ENCODE data around the gene MRPL54. TPM values are rescaled to one million over a fixed set of nuclear protein-coding genes. Genes with fewer than 3 reads are reported as not detected.
"Not testable (repeated sequence)": the region's sequence is repeated elsewhere in the genome, so short reads cannot be mapped to it uniquely, and the experiment has no call there.

MRPL54 gene
- total RNA-seq, 1 experiment from 2014 or later: 47.0 TPM

GRCh38 chr19:3736106-3736724, 26.3 kb upstream of the MRPL54 start:
- H3K27me3 ChIP-seq: no peaks in the 10 kb centered on the region
- H3K9me3 ChIP-seq: no peaks in the 10 kb centered on the region
- DNase-seq: no peak
- no peak overlapping the region for H3K4me3 ChIP-seq
- no peaks in the 10 kb centered on the region for H3K36me3 ChIP-seq

GRCh38 chr19:3737487-3738205, 24.8 kb upstream of the MRPL54 start:
- H3K4me3 ChIP-seq: no peak overlapping the region
- H3K9me3 ChIP-seq: no peaks in the 10 kb centered on the region
- no peaks in the 10 kb centered on the region for H3K36me3 ChIP-seq
- DNase-seq: no peak
- no peaks in the 10 kb centered on the region for H3K27me3 ChIP-seq

DNA sequence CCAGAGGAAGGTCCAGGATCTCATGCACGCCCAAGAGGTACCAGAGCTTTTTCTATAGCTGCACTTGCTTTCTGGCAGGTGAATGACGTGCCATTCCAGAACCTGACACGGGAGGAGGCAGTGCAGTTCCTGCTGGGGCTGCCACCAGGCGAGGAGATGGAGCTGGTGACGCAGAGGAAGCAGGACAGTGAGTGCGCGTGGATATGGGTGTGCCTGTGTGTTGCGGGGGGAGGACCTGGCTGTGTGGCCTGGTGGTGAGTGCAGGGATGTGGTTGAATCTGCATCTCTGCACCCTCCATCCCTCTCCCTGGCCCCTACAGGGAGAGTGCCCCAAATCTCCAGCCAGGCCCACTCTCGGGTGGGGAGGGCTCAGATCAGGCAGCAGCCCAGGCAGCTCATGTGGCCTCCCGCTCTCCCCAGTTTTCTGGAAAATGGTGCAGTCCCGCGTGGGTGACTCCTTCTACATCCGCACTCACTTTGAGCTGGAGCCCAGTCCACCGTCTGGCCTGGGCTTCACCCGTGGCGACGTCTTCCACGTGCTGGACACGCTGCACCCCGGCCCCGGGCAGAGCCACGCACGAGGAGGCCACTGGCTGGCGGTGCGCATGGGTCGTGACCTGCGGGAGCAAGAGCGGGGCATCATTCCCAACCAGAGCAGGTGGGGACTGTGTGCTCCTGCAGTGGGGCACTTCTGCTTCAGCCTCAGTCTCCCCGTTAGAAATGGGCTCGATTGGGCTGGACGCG, 23.8 kb upstream of the MRPL54 start:
- Histone ChIP-seq H3K27me3 (no peaks in the 10 kb centered on the region), H3K36me3 (no peaks in the 10 kb centered on the region), H3K4me3 (no peak overlapping the region), H3K9me3 (no peaks in the 10 kb centered on the region)
- DNase-seq: no peak

- H3K36me3 ChIP-seq: no peaks in the 10 kb centered on the region
- H3K9me3 ChIP-seq: no peaks in the 10 kb centered on the region
Observed at GRCh38 chr19:3740431-3740830, 22.1 kb upstream of the MRPL54 start.

GRCh38 chr19:3743486-3743885, 19.0 kb upstream of the MRPL54 start:
- DNase-seq: no peak
- no peaks in the 10 kb centered on the region for H3K9me3 ChIP-seq
- H3K27me3 ChIP-seq: no peaks in the 10 kb centered on the region
- H3K4me3 ChIP-seq: no peak overlapping the region
- no peaks in the 10 kb centered on the region for H3K36me3 ChIP-seq

More at GRCh38 chr19:3740431-3740830, 22.1 kb upstream of the MRPL54 start:
- Histone ChIP-seq H3K27me3 (no peaks in the 10 kb centered on the region), H3K4me3 (no peak overlapping the region)
- DNase-seq: no peak

- H3K9me3 ChIP-seq: no peaks in the 10 kb centered on the region
- no peak overlapping the region for H3K4me3 ChIP-seq
- no peaks in the 10 kb centered on the region for H3K27me3 ChIP-seq
- DNase-seq: no peak
- H3K36me3 ChIP-seq: no peaks in the 10 kb centered on the region
Observed at GRCh38 chr19:3745363-3746045, 17.0 kb upstream of the MRPL54 start.

DNA sequence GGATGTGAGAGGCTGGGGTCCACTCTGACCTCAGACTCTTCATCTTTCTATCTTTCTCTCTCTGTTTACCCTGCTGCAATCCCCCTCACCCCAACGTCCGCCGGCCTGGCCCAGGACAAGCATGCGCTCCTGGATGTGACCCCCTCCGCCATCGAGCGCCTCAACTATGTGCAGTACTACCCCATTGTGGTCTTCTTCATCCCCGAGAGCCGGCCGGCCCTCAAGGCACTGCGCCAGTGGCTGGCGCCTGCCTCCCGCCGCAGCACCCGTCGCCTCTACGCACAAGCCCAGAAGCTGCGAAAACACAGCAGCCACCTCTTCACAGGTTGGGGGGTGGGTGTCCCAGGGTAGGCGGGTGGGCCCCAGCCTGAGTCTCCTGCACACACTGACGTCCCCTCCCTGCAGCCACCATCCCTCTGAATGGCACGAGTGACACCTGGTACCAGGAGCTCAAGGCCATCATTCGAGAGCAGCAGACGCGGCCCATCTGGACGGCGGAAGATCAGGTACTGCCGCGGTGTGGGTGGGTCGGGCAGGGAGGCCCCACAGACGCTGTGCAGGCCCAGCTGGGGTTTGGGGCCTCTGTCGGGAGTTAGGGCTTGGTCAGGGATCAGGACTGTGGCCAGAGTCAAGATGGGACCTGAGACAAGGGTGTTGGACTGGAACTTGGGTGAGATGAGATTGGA, 16.0 kb upstream of the MRPL54 start:
- Histone ChIP-seq H3K4me3 (no peak overlapping the region), H3K36me3 (no peaks in the 10 kb centered on the region), H3K9me3 (no peaks in the 10 kb centered on the region), H3K27me3 (no peaks in the 10 kb centered on the region)
- no peak for DNase-seq

DNA sequence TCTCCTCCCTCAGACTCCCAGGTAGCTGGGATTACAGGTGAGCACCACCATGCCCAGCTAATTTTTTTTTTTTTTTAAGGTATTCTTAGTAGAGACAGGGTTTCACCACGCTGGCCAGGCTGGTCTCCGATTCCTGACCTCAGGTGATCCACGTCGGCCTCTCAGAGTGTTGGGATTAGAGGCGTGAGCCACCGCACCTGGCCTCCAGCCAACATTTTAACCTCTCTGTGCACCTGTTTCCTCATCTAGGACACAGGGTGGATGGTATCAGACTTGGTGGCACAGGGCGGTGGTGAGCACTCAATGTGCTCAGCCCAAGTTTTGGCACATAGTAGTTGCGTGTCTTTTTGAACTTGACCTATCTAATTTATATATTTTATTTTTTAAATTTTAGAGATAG, 13.5 kb upstream of the MRPL54 start:
- H3K4me3 ChIP-seq: no peak overlapping the region
- no peaks in the 10 kb centered on the region for H3K36me3 ChIP-seq
- H3K9me3 ChIP-seq: no peaks in the 10 kb centered on the region
- no peak for DNase-seq
- H3K27me3 ChIP-seq: no peaks in the 10 kb centered on the region

- no peak overlapping the region for H3K4me3 ChIP-seq
- no peaks in the 10 kb centered on the region for H3K36me3 ChIP-seq
- H3K27me3 ChIP-seq: no peaks in the 10 kb centered on the region
- no peak for DNase-seq
- no peaks in the 10 kb centered on the region for H3K9me3 ChIP-seq
Observed at GRCh38 chr19:3750211-3750610, 12.3 kb upstream of the MRPL54 start.

- Histone ChIP-seq H3K9me3 (no peaks in the 10 kb centered on the region), H3K27me3 (no peaks in the 10 kb centered on the region), H3K4me3 (no peak overlapping the region), H3K36me3 (no peaks in the 10 kb centered on the region)
- DNase-seq: no peak
Observed at GRCh38 chr19:3751236-3751635, 11.2 kb upstream of the MRPL54 start.

- Histone ChIP-seq H3K36me3 (no peaks in the 10 kb centered on the region), H3K9me3 (no peaks in the 10 kb centered on the region), H3K27me3 (no peaks in the 10 kb centered on the region), H3K4me3 (no peak overlapping the region)
- no peak for DNase-seq
Observed at GRCh38 chr19:3752492-3752891, 10.0 kb upstream of the MRPL54 start.

DNA sequence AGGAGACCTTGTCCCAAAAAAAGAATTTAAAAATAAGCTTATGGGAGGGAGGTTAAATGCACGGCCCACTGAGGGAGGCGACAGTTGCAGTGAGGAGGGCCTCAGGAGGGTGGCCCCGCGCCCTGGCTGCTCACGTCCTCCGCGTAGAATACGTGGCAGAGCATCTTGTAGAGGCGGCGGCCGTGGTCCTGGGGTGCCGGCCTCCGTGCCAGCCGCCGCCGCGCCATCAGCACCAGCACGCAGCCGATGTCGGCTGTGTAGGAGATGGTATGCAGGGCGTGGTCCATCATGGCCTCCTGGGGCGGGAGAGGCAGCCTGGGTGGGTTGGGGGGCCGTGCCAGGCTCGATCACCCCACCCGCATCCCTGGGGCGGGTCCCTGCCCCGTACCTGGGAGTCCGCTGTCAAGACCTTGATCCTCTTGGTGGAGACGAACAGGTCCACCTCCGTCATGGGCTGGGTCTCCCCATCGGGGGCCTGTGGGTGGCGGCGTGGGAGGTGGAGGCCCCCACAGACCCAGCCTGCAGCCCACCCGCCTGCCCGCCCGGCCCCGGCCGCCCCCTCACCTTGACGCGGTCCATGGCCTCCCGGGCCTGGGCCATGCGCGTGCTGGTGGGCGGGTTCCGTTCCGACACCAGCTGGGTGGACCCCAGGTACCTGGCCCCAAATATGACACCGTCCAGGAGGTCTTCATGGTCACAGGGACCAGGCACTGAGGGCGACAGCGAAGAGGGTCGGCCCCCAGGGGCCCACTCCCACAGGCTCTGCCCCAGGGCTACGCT, 8.7 kb upstream of the MRPL54 start:
- H3K36me3 ChIP-seq: no peaks in the 10 kb centered on the region
- DNase-seq: no peak
- H3K4me3 ChIP-seq: no peak overlapping the region
- H3K27me3 ChIP-seq: no peaks in the 10 kb centered on the region
- H3K9me3 ChIP-seq: no peaks in the 10 kb centered on the region

DNA sequence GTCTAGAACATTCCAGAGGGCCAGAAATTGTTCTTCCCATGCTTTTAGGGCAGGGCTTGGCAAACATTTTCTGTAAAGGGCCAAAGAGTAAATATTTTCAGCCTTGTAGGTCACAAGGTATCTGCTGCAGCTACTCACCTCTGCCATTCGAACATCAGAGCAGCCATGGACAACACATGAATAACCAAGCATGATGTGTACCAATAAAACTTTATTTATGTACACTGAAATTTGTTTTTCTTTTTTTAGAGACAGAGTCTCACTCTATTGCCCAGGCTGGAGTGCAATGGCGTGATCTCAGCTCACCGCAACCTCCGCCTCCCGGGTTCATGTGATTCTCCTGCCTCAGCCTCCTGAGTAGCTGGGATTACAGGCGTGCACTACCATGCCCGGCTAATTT, 4.8 kb upstream of the MRPL54 start:
- not testable (repeated sequence) for H3K27me3 ChIP-seq, H3K36me3 ChIP-seq, DNase-seq, H3K4me3 ChIP-seq, H3K9me3 ChIP-seq

DNA sequence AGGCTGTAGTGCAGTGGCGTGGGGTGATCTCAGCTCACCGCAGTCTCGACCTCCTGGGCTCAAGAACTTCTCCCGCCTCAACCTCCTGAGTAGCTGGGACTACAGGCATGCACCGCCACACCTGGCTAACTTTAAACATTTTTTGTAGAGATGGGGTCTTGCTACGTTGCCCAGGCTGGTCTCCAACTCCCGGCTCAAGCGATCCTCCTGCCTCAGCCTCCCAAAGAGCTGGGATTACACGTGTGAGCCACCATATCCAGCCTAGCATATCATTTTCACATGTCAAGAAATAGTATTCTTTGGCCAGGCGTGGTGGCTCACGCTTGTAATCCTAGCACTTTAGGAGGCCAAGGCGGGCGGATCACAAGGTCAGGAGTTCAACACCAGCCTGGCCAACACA, 4.2 kb upstream of the MRPL54 start:
- H3K27me3 ChIP-seq, H3K36me3 ChIP-seq, H3K4me3 ChIP-seq, DNase-seq, H3K9me3 ChIP-seq: not testable (repeated sequence)

DNA sequence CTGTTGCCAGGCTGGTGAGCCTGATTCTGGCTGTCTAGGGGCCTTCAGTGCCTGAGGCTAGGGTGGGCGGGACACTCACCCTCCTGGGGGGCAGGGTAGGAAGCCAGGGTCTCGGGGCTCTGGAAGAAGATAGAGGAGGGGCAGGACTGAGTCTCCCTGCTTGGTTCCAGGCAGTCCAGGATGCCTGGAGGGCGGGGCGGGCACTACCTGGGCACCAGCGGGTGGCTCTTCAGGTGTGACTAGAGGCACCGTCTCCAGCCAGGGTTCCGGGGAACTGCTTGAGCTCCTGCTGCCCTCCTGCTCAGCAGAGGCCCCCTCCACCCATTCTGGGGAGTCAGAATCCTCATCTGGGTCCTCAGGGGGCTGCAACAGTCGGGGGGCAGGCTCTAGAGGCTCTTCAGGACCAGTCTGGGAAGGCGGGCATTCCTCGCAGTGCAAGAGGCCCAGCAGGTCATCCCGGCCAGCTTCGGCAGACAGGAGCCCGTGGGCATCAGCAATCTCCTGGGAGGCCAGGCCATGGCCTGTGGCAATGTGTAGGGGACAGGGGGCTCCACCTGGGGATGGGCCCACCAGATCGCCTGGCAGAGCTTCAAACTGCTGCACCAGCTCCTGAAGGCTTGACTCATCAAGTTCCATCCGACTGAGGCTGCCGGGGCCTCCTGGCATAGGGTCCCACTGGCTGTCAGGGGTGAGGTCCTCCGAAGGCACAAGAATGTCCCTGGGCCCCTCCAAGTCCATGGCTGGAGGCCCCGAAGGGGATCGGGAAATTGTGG, 2.8 kb upstream of the MRPL54 start:
- H3K9me3 ChIP-seq: no peaks in the 10 kb centered on the region
- no peak for DNase-seq
- no peaks in the 10 kb centered on the region for H3K27me3 ChIP-seq
- H3K36me3 ChIP-seq: no peaks in the 10 kb centered on the region
- no peak overlapping the region for H3K4me3 ChIP-seq

All from MG63 (cell line).